Testis (tissue), 2 donors: ENCODE results near the gene PCYOX1L.

Experiments
- POLR2A ChIP-seq: fragments of 450-650 bp; IDR thresholded peaks from one replicate; pipeline ENCODE4 v1.6.1; 2017; ENCODE audit warnings: antibody characterized with exemption, mild to moderate bottlenecking, moderate library complexity
- TF ChIP-seq, protein P1 (sequence below), 3 experiments: fragments of 450-650 bp in 2 of 3; fragments of 200-600 bp in 1 of 3; sonication (generic) in 1 of 3; IDR thresholded peaks; one replicate each; pipeline ENCODE4 v1.5.1; 2016 to 2019; ENCODE audit warnings: antibody characterized with exemption in 3 of 3, mild to moderate bottlenecking in 2 of 3, moderate library complexity in 1 of 3

GRCh38 chr5:149418910-149419531 is 61.2 kb downstream of the PCYOX1L start:
- TF ChIP-seq, protein P1, sequence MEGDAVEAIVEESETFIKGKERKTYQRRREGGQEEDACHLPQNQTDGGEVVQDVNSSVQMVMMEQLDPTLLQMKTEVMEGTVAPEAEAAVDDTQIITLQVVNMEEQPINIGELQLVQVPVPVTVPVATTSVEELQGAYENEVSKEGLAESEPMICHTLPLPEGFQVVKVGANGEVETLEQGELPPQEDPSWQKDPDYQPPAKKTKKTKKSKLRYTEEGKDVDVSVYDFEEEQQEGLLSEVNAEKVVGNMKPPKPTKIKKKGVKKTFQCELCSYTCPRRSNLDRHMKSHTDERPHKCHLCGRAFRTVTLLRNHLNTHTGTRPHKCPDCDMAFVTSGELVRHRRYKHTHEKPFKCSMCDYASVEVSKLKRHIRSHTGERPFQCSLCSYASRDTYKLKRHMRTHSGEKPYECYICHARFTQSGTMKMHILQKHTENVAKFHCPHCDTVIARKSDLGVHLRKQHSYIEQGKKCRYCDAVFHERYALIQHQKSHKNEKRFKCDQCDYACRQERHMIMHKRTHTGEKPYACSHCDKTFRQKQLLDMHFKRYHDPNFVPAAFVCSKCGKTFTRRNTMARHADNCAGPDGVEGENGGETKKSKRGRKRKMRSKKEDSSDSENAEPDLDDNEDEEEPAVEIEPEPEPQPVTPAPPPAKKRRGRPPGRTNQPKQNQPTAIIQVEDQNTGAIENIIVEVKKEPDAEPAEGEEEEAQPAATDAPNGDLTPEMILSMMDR (IDR thresholded peaks at IDR 0.05), result no peak
- TF ChIP-seq POLR2A, result no peak
